ENCODE measurements around the gene ECM1. TPM values are rescaled to one million over a fixed set of nuclear protein-coding genes. Genes with fewer than 3 reads are reported as not detected.

ECM1 gene
- polyA plus RNA-seq, 1 donor: 4.6 TPM

DNA sequence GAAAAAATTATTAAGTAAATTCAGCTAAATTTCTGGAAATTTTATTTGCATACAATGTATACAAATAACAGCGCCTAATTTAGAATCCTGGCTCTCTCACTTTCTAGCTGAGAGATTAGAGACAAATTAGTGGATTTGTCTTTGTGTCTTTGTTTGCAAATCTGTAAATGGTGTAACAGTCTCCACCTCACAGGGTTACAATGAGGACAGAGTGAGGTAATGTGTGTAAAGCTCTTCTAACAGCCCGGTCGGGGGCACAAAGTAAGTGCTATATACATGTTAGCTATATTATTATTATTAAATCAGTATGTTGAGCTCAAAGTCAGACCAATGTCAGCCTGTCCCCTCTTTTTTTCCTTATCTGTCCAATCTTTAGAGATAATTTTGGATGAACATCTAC is 36.3 kb downstream of the ECM1 start:
- Histone ChIP-seq H3K27me3 (ENCODE audit: control insufficient read depth, insufficient read depth, low read length) (peaks cover 5% of the 10 kb centered on the region), H3K36me3 (ENCODE audit: control insufficient read depth, insufficient read depth, low read length) (no peaks in the 10 kb centered on the region), H3K27ac (ENCODE audit: low read length) (no peak overlapping the region), H3K4me1 (ENCODE audit: control insufficient read depth, insufficient read depth, low read length) (peaks cover 4% of the 10 kb centered on the region), H3K4me3 (ENCODE audit: low read length) (no peak overlapping the region), H3K9me3 (ENCODE audit: control insufficient read depth, low read depth, low read length) (no peaks in the 10 kb centered on the region)
- DNase-seq: no peak
- no CpG with 5 or more reads among the region's 3 CpGs for WGBS (ENCODE audit: insufficient coverage, low lambda C conversion rate)

DNA sequence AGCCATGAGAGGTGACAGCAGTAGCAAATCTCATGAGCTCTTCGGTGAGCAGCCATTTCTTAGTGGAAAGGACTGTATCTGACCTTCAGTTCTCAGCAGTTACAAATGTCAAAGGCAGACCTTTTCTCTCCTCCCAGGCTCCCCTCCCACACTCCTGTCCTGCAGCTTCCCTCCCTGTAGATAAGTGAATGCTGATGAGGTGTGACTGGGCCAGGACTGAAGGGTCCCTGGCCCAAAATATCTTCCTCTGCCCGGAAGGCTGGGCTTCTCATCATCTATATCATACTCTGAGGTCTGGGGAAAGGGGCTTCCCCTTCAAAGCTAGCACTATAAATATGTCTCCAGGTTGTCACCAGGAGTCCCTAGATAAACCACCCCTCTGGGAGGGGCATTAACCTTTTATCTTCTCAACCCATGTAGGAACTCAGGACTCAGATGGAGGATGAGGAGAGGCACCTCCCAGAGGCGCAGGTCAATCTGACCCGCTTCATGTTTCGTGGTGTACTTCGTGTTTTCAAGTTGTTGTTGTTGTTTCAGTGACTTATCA is 37.6 kb downstream of the ECM1 start:
- WGBS (ENCODE audit: insufficient coverage, low lambda C conversion rate): 100% methylated on average over 2 of the region's 6 CpGs
- H3K36me3 ChIP-seq (ENCODE audit: control insufficient read depth, insufficient read depth, low read length): no peaks in the 10 kb centered on the region
- H3K4me1 ChIP-seq (ENCODE audit: control insufficient read depth, insufficient read depth, low read length): peaks cover 4% of the 10 kb centered on the region

DNA sequence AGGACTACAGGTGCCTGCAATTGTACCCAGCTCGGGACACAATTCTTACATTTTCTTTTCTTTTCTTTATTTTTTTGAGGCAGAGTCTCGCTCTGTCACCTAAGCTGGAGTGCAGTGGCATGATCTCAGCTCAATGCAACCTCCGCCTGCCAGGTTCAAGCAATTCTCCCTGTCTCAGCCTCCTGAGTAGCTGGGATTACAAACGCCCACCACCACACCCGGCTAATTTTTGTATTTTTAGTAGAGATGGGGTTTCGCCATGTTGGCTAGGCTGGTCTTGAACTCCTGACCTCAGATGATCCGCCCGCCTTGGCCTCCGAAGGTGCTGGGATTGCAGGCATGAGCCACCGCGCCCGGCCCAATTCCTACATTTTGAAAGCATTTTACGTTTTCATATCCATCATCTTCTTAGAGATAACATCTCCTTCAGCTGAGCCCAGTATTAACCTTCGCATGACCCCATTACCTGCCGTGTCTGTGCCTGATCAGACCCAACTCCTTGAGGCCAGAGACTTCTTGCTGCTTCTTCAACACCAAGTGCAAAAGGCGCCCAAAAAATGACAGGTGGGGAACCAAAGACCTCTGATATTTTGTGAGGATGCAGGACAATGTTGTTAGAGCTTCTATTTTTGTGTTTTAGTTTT is 38.5 kb downstream of the ECM1 start:
- Histone ChIP-seq H3K36me3 (ENCODE audit: control insufficient read depth, insufficient read depth, low read length) (no peaks in the 10 kb centered on the region), H3K4me1 (ENCODE audit: control insufficient read depth, insufficient read depth, low read length) (peaks cover 4% of the 10 kb centered on the region), H3K9me3 (ENCODE audit: control insufficient read depth, low read depth, low read length) (no peaks in the 10 kb centered on the region), H3K27me3 (ENCODE audit: control insufficient read depth, insufficient read depth, low read length) (peaks cover 17% of the 10 kb centered on the region), H3K27ac (ENCODE audit: low read length) (no peak overlapping the region), H3K4me3 (ENCODE audit: low read length) (no peak overlapping the region)
- WGBS (ENCODE audit: insufficient coverage, low lambda C conversion rate): no CpG with 5 or more reads among the region's 16 CpGs
- DNase-seq: no peak

More for the DNA sequence above, 37.6 kb downstream of the ECM1 start:
- no peak overlapping the region for H3K27ac ChIP-seq (ENCODE audit: low read length)
- H3K4me3 ChIP-seq (ENCODE audit: low read length): no peak overlapping the region
- H3K27me3 ChIP-seq (ENCODE audit: control insufficient read depth, insufficient read depth, low read length): peaks cover 16% of the 10 kb centered on the region
- no peaks in the 10 kb centered on the region for H3K9me3 ChIP-seq (ENCODE audit: control insufficient read depth, low read depth, low read length)
- DNase-seq: no peak

DNA sequence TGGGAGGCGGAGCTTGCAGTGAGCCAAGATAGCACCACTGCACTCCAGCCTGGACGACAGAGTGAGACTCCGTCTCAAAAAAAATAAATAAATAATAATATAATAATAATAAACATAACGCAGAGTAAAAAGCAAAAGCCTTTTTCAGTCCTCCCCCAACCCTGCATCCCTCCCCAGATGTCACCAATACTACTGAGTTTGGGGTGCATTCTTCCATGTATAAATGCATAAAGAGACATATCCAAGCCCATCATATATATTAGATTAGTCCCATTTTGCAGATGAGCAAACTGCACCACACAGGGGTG is 40.4 kb downstream of the ECM1 start:
- peaks cover 17% of the 10 kb centered on the region for H3K27me3 ChIP-seq (ENCODE audit: control insufficient read depth, insufficient read depth, low read length)
- peaks cover 17% of the 10 kb centered on the region for H3K4me1 ChIP-seq (ENCODE audit: control insufficient read depth, insufficient read depth, low read length)
- H3K4me3 ChIP-seq (ENCODE audit: low read length): peak overlapping the region; percentile 54
- H3K9me3 ChIP-seq (ENCODE audit: control insufficient read depth, low read depth, low read length): no peaks in the 10 kb centered on the region
- no peak for DNase-seq
- no peaks in the 10 kb centered on the region for H3K36me3 ChIP-seq (ENCODE audit: control insufficient read depth, insufficient read depth, low read length)
- H3K27ac ChIP-seq (ENCODE audit: low read length): no peak overlapping the region
- no CpG with 5 or more reads among the region's 4 CpGs for WGBS (ENCODE audit: insufficient coverage, low lambda C conversion rate)

- H3K27me3 ChIP-seq (ENCODE audit: control insufficient read depth, insufficient read depth, low read length): peaks cover 17% of the 10 kb centered on the region
- WGBS (ENCODE audit: insufficient coverage, low lambda C conversion rate): no CpG with 5 or more reads among the region's 91 CpGs
- H3K4me3 ChIP-seq (ENCODE audit: low read length): peak within 1 kb of the TSS; percentile 54
- H3K4me1 ChIP-seq (ENCODE audit: control insufficient read depth, insufficient read depth, low read length): peaks cover 18% of the 10 kb centered on the region
- DNase-seq: peak; percentile 70 to 84
- H3K9me3 ChIP-seq (ENCODE audit: control insufficient read depth, low read depth, low read length): no peaks in the 10 kb centered on the region
- no peaks in the 10 kb centered on the region for H3K36me3 ChIP-seq (ENCODE audit: control insufficient read depth, insufficient read depth, low read length)
- H3K27ac ChIP-seq (ENCODE audit: low read length): peak within 1 kb of the TSS; percentile 27
Observed at GRCh38 chr1:150548632-150549495, 41.0 kb downstream of the ECM1 start, which contains the start of gene ADAMTSL4. ADAMTSL4 (plus strand) TSS chr1:150549408; CDS start chr1:150552289, 2,881 bp downstream.

DNA sequence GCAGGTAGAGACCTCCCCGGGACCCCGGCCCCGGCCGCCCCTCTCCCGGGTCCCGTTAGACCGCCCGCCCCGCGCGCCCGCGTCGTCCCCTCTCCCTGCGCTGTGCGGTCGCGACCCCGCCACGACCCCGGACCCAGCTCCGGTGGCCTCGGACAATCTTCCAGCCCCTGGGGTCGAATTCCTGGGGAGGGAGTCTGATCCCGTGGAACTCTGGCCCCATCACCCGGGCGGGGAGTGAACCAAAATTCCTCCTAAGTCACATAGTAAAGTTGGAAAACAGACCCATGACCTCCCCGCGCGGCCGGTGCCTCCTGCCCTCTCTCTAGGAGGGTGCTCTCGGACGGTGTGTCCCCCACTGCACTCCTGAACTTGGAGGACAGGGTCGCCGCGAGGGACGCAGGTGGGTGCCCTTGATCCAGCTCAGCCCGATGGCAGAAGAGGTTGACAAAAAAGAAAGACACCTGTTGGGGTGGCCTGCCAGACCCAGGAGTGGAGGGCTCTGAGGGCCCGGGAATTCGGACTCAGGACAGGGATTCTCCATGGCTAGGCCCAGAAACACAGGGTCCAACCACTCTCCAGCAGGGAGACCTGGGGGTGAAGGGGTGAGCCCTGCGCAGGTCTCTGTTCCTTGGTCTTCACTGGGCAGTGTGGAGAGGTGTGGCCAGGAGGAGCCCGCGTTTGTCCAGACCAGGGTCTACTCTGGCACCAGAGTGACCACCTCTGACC is 41.8 kb downstream of the ECM1 start:
- Histone ChIP-seq H3K36me3 (ENCODE audit: control insufficient read depth, insufficient read depth, low read length) (no peaks in the 10 kb centered on the region), H3K4me3 (ENCODE audit: low read length) (peak overlapping the region; percentile 36), H3K4me1 (ENCODE audit: control insufficient read depth, insufficient read depth, low read length) (peaks cover 18% of the 10 kb centered on the region), H3K27ac (ENCODE audit: low read length) (peak overlapping the region; percentile 16), H3K9me3 (ENCODE audit: control insufficient read depth, low read depth, low read length) (no peaks in the 10 kb centered on the region), H3K27me3 (ENCODE audit: control insufficient read depth, insufficient read depth, low read length) (peaks cover 17% of the 10 kb centered on the region)
- no CpG with 5 or more reads among the region's 43 CpGs for WGBS (ENCODE audit: insufficient coverage, low lambda C conversion rate)
- peak in 1 of 2 donors; percentile 42 for DNase-seq

DNA sequence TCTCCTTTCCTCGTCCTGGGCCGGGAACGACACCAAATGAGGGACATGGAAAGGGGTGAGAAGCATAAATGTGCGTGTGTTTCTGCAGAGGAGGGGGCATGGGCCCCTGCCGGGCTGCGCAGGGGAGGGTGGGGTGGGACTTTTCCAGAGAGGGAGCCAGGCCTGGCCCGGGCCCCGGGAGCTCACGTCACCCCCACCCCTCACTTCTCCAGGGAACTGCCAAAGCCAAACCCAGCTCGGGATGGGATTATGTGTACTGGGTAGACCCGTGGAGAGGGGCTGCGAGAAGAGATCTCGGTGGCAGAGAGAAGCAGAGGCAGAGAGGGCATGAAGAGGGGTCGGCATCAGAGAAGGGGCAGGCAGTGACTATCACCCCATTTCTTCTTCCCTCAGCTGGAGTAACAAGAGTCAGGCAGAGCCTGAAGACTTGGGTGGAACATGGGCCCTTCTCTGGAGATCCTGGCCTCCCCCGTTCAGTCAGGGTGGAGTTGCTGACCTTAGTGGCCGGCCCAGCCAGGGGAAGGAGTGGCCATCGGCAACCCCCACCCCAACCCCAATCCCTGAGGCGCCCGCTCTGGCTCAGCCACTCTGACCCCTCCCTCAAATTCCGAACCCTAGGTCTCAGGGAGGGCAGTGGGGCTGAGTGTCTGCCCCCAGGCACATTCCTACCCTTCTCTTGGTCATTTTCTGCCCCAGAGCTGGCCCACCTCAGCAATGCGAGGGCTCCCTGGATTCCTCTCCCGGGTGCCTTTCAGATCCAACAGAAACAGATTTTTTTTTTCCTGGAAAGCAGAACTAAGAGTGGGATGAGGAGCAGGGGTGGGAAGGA is 42.5 kb downstream of the ECM1 start:
- no peak for DNase-seq
- Histone ChIP-seq H3K27me3 (ENCODE audit: control insufficient read depth, insufficient read depth, low read length) (peaks cover 15% of the 10 kb centered on the region), H3K4me3 (ENCODE audit: low read length) (peak overlapping the region; percentile 36), H3K9me3 (ENCODE audit: control insufficient read depth, low read depth, low read length) (no peaks in the 10 kb centered on the region), H3K27ac (ENCODE audit: low read length) (peak overlapping the region; percentile 27), H3K4me1 (ENCODE audit: control insufficient read depth, insufficient read depth, low read length) (peaks cover 18% of the 10 kb centered on the region), H3K36me3 (ENCODE audit: control insufficient read depth, insufficient read depth, low read length) (peaks cover 3% of the 10 kb centered on the region)
- WGBS (ENCODE audit: insufficient coverage, low lambda C conversion rate): no CpG with 5 or more reads among the region's 22 CpGs

DNA sequence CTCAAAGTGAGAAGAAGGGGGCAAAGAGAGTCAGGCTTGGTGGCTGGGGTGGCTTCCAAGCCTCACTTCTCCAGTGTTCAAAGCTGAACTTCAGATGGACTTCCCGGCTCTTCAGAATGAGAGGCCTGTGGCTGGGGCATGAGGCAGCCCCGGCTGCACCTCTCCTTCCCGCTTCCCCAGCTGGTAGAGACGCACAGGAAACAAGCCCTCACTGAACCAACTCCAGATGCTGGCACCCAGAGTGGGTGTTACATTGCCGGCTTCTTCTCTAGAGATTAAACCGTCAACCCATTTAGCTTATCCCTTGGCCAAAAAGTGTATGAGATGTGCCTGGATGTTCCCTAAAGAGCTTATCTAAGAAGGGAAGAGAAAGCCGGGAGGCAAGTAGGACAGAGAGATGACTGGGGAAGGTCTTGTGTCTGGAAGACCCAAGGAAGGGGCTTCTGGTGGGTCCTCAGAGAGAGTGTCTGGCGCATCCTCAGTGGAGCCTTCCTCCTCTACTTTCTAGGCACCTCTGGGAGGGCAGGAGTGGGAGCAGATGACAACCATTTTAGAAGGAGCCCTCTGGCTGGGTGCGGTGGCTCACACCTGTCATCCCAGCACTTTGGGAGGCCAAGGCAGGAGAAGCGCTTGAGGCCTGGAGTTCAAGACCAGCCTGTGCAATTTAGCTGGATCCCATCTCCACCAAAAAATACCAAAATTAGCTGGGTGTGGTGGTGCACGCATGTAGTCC is 43.3 kb downstream of the ECM1 start:
- no CpG with 5 or more reads among the region's 11 CpGs for WGBS (ENCODE audit: insufficient coverage, low lambda C conversion rate)
- peak overlapping the region; percentile 27 for H3K27ac ChIP-seq (ENCODE audit: low read length)
- no peak for DNase-seq
- no peak overlapping the region for H3K4me3 ChIP-seq (ENCODE audit: low read length)
- H3K9me3 ChIP-seq (ENCODE audit: control insufficient read depth, low read depth, low read length): no peaks in the 10 kb centered on the region
- H3K27me3 ChIP-seq (ENCODE audit: control insufficient read depth, insufficient read depth, low read length): peaks cover 15% of the 10 kb centered on the region
- peaks cover 18% of the 10 kb centered on the region for H3K4me1 ChIP-seq (ENCODE audit: control insufficient read depth, insufficient read depth, low read length)
- H3K36me3 ChIP-seq (ENCODE audit: control insufficient read depth, insufficient read depth, low read length): peaks cover 6% of the 10 kb centered on the region

- peaks cover 15% of the 10 kb centered on the region for H3K27me3 ChIP-seq (ENCODE audit: control insufficient read depth, insufficient read depth, low read length)
- H3K4me3 ChIP-seq (ENCODE audit: low read length): no peak overlapping the region
- H3K9me3 ChIP-seq (ENCODE audit: control insufficient read depth, low read depth, low read length): no peaks in the 10 kb centered on the region
- H3K36me3 ChIP-seq (ENCODE audit: control insufficient read depth, insufficient read depth, low read length): peaks cover 6% of the 10 kb centered on the region
- H3K4me1 ChIP-seq (ENCODE audit: control insufficient read depth, insufficient read depth, low read length): peaks cover 18% of the 10 kb centered on the region
- no peak for DNase-seq
- peak overlapping the region; percentile 12 for H3K27ac ChIP-seq (ENCODE audit: low read length)
- no CpG with 5 or more reads among the region's 1 CpG for WGBS (ENCODE audit: insufficient coverage, low lambda C conversion rate)
Observed at GRCh38 chr1:150551784-150552127, 43.8 kb downstream of the ECM1 start.
